Measurements from ENCODE around the gene SUN5. TPM values are rescaled to one million over a fixed set of nuclear protein-coding genes. Genes with fewer than 3 reads are reported as not detected.

SUN5 gene
- total and polyA plus RNA-seq, 8 donors = not detected

- ATAC-seq = no peak
- Histone ChIP-seq H3K4me3 (no peak overlapping the region), H3K36me3 (no peaks in the 10 kb centered on the region), H3K27me3 (peaks cover 0 to 55% of the 10 kb centered on the region in 2 donors), H3K9me3 (no peaks in the 10 kb centered on the region), H3K4me1 (no peaks in the 10 kb centered on the region), H3K27ac (no peak overlapping the region)
- intact Hi-C loops (cut with DNase I) = no loop called here
- TF ChIP-seq, protein P1, sequence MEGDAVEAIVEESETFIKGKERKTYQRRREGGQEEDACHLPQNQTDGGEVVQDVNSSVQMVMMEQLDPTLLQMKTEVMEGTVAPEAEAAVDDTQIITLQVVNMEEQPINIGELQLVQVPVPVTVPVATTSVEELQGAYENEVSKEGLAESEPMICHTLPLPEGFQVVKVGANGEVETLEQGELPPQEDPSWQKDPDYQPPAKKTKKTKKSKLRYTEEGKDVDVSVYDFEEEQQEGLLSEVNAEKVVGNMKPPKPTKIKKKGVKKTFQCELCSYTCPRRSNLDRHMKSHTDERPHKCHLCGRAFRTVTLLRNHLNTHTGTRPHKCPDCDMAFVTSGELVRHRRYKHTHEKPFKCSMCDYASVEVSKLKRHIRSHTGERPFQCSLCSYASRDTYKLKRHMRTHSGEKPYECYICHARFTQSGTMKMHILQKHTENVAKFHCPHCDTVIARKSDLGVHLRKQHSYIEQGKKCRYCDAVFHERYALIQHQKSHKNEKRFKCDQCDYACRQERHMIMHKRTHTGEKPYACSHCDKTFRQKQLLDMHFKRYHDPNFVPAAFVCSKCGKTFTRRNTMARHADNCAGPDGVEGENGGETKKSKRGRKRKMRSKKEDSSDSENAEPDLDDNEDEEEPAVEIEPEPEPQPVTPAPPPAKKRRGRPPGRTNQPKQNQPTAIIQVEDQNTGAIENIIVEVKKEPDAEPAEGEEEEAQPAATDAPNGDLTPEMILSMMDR (IDR thresholded peaks at IDR 0.05) = no peak
- DNase-seq = no peak
Observed at GRCh38 chr20:33013701-33014326, 9.6 kb upstream of the SUN5 start.

- intact Hi-C loops (cut with DNase I) = no loop called here
- TF ChIP-seq, protein P1 (IDR thresholded peaks at IDR 0.05) = no peak
- no peaks in the 10 kb centered on the region for H3K9me3 ChIP-seq
Observed at GRCh38 chr20:33012327-33013189, 8.3 kb upstream of the SUN5 start.

DNA sequence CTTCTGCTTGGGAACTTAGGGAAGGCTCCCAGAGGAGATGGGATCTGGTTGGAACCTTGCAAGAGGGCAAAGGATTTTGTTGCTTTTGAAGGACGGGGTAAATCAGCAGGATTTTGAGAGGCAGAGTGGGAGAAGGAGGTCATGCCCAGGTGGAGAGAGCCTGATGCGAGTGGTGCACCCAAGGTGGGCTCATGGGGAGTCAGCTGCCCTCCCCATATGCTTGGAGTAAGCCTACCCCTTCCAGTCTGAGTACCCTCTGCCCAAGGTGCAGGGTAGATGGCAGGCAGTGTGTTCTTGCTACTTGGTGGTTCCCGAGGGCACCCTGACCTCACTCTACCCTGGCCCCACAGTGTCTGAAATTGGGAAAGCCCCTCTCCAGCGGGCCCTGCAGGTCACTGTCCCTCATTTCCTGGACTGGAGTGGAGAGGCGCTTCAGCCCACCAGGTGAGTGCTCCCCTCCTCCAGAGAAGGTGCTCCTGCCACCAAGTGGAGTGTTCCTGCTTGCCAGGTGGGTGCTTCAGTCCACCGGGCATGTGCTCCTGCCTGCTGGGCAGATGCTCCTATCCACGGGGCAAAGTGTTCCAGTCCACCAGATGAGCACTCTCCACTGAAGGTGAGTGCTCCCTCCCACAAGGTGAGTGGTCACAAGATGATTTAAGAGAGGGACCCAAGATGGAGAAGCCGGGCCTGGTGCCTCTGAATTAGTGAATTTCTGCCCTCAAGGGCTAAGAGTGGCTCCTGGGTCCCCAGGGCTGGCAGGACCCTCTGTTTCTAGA lies 6.6 kb upstream of the SUN5 start:
- intact Hi-C loops (cut with DNase I) = no loop called here
- Histone ChIP-seq H3K4me3 (no peak overlapping the region), H3K27me3 (peaks cover 0 to 47% of the 10 kb centered on the region in 2 donors), H3K27ac (no peak overlapping the region), H3K9me3 (no peaks in the 10 kb centered on the region), H3K36me3 (no peaks in the 10 kb centered on the region), H3K4me1 (no peaks in the 10 kb centered on the region)
- no peak for ATAC-seq
- DNase-seq = no peak
- TF ChIP-seq, protein P1 (IDR thresholded peaks at IDR 0.05) = no peak

More at GRCh38 chr20:33012327-33013189, 8.3 kb upstream of the SUN5 start:
- H3K27ac ChIP-seq = no peak overlapping the region
- H3K4me3 ChIP-seq = no peak overlapping the region
- H3K36me3 ChIP-seq = no peaks in the 10 kb centered on the region
- ATAC-seq (no peak), DNase-seq (no peak)
- no peaks in the 10 kb centered on the region for H3K4me1 ChIP-seq
- H3K27me3 ChIP-seq = peaks cover 0 to 55% of the 10 kb centered on the region in 2 donors

GRCh38 chr20:33010133-33010504 lies 5.9 kb upstream of the SUN5 start:
- TF ChIP-seq, protein P1 (IDR thresholded peaks at IDR 0.05) = no peak
- intact Hi-C loops (cut with DNase I) = no loop called here

More at GRCh38 chr20:33010133-33010504, 5.9 kb upstream of the SUN5 start:
- Histone ChIP-seq H3K36me3 (no peaks in the 10 kb centered on the region), H3K27me3 (peaks cover 0 to 41% of the 10 kb centered on the region in 2 donors), H3K4me3 (no peak overlapping the region), H3K27ac (no peak overlapping the region), H3K9me3 (peaks cover 0 to 2% of the 10 kb centered on the region in 2 donors), H3K4me1 (no peaks in the 10 kb centered on the region)
- ATAC-seq (no peak), DNase-seq (no peak)

Data from left lung (tissue), 10 donors.